Type B pancreatic cell (in vitro differentiated cells): Measurements from ENCODE around the gene EIF4H. TPM values are rescaled to one million over a fixed set of nuclear protein-coding genes. Genes with fewer than 3 reads are reported as not detected.
"Not testable (repeated sequence)": the region's sequence is repeated elsewhere in the genome, so short reads cannot be mapped to it uniquely, and the experiment has no call there.

ENCODE experiments used
- DNase-seq: peaks from one replicate; pipeline ENCODE4 v3.0.0; 2021; ENCODE audit warnings: mixed read lengths; ENCODE audit not compliant: unreplicated experiment; ENCODE audit errors: extremely low spot score
- H3K27ac Mint-ChIP-seq: 2 replicates; pipeline ENCODE4 v1.8.0; 2021; ENCODE audit warnings: mild to moderate bottlenecking, mixed read lengths
- H3K27me3 Mint-ChIP-seq: 2 replicates; pipeline ENCODE4 v1.8.0; 2021; ENCODE audit warnings: mixed read lengths
- H3K36me3 Mint-ChIP-seq: 2 replicates; pipeline ENCODE4 v1.8.0; 2021; ENCODE audit warnings: mixed read lengths
- H3K4me1 Mint-ChIP-seq: one replicate; pipeline ENCODE4 v1.8.0; 2021; ENCODE audit warnings: mixed read lengths; ENCODE audit not compliant: unreplicated experiment
- H3K4me3 Mint-ChIP-seq: 2 replicates; pipeline ENCODE4 v1.8.0; 2021; ENCODE audit warnings: mild to moderate bottlenecking, mixed read lengths
- H3K9me3 Mint-ChIP-seq: 2 replicates; pipeline ENCODE4 v1.8.0; 2021; ENCODE audit warnings: mixed read lengths
- total RNA-seq: library from RNA; stranded (reverse); gene quantifications from 2 replicates; pipeline ENCODE4 v1.2.1, GENCODE V29; 2021; ENCODE audit warnings: low replicate concordance
- TF ChIP-seq, protein P1 (sequence below): fragments of 200-600 bp; sonication (generic); conservative IDR thresholded peaks from 2 replicates; pipeline ENCODE4 v1.5.0; 2021; ENCODE audit warnings: antibody characterized with exemption, mild to moderate bottlenecking

The EIF4H gene
- total RNA-seq, 1 donor from 2014 or later: 251 TPM

DNA sequence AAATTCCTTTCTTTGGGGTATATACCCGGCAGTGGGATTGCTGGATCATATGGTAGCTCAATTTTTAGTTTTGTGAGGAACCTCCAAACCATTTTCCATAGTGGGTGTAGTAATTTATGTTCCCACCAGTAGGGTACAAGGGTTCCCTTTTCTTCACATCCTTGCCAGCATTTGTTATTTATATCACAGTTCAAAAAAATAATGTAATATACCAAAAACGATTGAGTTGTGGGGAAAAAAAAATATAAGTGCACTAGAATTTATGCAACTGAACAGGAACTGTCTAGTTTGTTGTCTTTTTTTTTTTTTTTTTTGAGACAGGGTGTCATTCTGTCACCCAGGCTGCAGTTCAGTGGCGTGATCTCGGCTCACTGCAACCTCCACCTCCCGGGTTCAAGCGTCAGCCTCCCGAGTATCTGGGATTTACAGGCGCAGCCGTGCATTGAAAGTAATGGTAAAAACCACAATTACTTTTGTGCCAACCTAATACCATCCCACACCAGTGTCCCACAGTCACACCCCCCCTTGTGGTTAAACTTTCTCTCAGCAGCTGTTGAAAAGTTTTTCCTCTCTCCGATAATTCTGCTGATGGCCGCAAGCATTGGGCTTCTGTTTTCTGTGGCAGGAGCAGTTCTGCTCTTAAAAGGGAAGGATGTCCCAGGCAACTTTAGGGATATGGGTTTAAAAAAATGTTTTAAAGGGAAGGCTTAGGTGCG, 28.8 kb downstream of the EIF4H start:
- peaks cover 14% of the 10 kb centered on the region for H3K27me3 Mint-ChIP-seq
- no peaks in the 10 kb centered on the region for H3K4me1 Mint-ChIP-seq
- H3K36me3 Mint-ChIP-seq: no peaks in the 10 kb centered on the region
- no peak overlapping the region for H3K4me3 Mint-ChIP-seq
- no peak overlapping the region for H3K27ac Mint-ChIP-seq
- no peaks in the 10 kb centered on the region for H3K9me3 Mint-ChIP-seq
- DNase-seq: no peak
- TF ChIP-seq, protein P1, sequence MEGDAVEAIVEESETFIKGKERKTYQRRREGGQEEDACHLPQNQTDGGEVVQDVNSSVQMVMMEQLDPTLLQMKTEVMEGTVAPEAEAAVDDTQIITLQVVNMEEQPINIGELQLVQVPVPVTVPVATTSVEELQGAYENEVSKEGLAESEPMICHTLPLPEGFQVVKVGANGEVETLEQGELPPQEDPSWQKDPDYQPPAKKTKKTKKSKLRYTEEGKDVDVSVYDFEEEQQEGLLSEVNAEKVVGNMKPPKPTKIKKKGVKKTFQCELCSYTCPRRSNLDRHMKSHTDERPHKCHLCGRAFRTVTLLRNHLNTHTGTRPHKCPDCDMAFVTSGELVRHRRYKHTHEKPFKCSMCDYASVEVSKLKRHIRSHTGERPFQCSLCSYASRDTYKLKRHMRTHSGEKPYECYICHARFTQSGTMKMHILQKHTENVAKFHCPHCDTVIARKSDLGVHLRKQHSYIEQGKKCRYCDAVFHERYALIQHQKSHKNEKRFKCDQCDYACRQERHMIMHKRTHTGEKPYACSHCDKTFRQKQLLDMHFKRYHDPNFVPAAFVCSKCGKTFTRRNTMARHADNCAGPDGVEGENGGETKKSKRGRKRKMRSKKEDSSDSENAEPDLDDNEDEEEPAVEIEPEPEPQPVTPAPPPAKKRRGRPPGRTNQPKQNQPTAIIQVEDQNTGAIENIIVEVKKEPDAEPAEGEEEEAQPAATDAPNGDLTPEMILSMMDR: peak; percentile 70

- Mint-ChIP-seq H3K9me3 (no peaks in the 10 kb centered on the region), H3K36me3 (no peaks in the 10 kb centered on the region), H3K27me3 (peaks cover 14% of the 10 kb centered on the region), H3K4me1 (no peaks in the 10 kb centered on the region), H3K4me3 (no peak overlapping the region), H3K27ac (no peak overlapping the region)
- TF ChIP-seq, protein P1: no peak
- no peak for DNase-seq
Measured at GRCh38 chr7:74203956-74204618, 29.9 kb downstream of the EIF4H start.

GRCh38 chr7:74206052-74206451, 31.9 kb downstream of the EIF4H start:
- not testable (repeated sequence) for H3K4me3 Mint-ChIP-seq, H3K9me3 Mint-ChIP-seq, H3K36me3 Mint-ChIP-seq, H3K4me1 Mint-ChIP-seq, DNase-seq, H3K27ac Mint-ChIP-seq
- H3K27me3 Mint-ChIP-seq: peaks cover 14% of the 10 kb centered on the region

GRCh38 chr7:74206589-74207120, 32.5 kb downstream of the EIF4H start:
- Mint-ChIP-seq H3K9me3 (no peaks in the 10 kb centered on the region), H3K36me3 (no peaks in the 10 kb centered on the region), H3K27me3 (peaks cover 14% of the 10 kb centered on the region), H3K4me3 (no peak overlapping the region), H3K27ac (no peak overlapping the region), H3K4me1 (no peaks in the 10 kb centered on the region)
- TF ChIP-seq, protein P1: peak; percentile 98
- peak; percentile 91 for DNase-seq

GRCh38 chr7:74207586-74207985, 33.4 kb downstream of the EIF4H start:
- no peak overlapping the region for H3K4me3 Mint-ChIP-seq
- no peaks in the 10 kb centered on the region for H3K4me1 Mint-ChIP-seq
- no peak for DNase-seq
- H3K27me3 Mint-ChIP-seq: peaks cover 14% of the 10 kb centered on the region
- TF ChIP-seq, protein P1: no peak
- peak overlapping the region; percentile 32 for H3K27ac Mint-ChIP-seq
- H3K9me3 Mint-ChIP-seq: no peaks in the 10 kb centered on the region
- no peaks in the 10 kb centered on the region for H3K36me3 Mint-ChIP-seq

GRCh38 chr7:74208241-74208640, 34.1 kb downstream of the EIF4H start:
- not testable (repeated sequence) for H3K9me3 Mint-ChIP-seq, H3K27ac Mint-ChIP-seq, H3K4me3 Mint-ChIP-seq, DNase-seq, H3K4me1 Mint-ChIP-seq, H3K36me3 Mint-ChIP-seq
- peaks cover 12% of the 10 kb centered on the region for H3K27me3 Mint-ChIP-seq
